ENCODE results near the gene OR3A2.
"Not testable (repeated sequence)": the region's sequence is repeated elsewhere in the genome, so short reads cannot be mapped to it uniquely, and the experiment has no call there.

OR3A2 gene

GRCh38 chr17:3282901-3283300 is 103.2 kb downstream of the OR3A2 start:
- TF ChIP-seq CTCF (IDR thresholded peaks at IDR 0.05; ENCODE audit: insufficient read depth, low read depth, low read length, missing control alignments): no peak
- no peak overlapping the region for H3K4me3 ChIP-seq (ENCODE audit: low read length)
- no peak for DNase-seq (ENCODE audit: low read depth)

GRCh38 chr17:3276126-3276525 is 110.0 kb downstream of the OR3A2 start:
- no peak for DNase-seq (ENCODE audit: low read depth)
- TF ChIP-seq CTCF (IDR thresholded peaks at IDR 0.05; ENCODE audit: insufficient read depth, low read depth, low read length, missing control alignments): no peak
- H3K4me3 ChIP-seq (ENCODE audit: low read length): no peak overlapping the region

GRCh38 chr17:3271072-3271848 is 114.8 kb downstream of the OR3A2 start:
- no peak for TF ChIP-seq CTCF (IDR thresholded peaks at IDR 0.05; ENCODE audit: insufficient read depth, low read depth, low read length, missing control alignments)
- no peak overlapping the region for H3K4me3 ChIP-seq (ENCODE audit: low read length)
- DNase-seq (ENCODE audit: low read depth): no peak

- DNase-seq (ENCODE audit: low read depth): no peak
- H3K4me3 ChIP-seq (ENCODE audit: low read length): no peak overlapping the region
- no peak for TF ChIP-seq CTCF (IDR thresholded peaks at IDR 0.05; ENCODE audit: insufficient read depth, low read depth, low read length, missing control alignments)
Measured at GRCh38 chr17:3260600-3260999, 125.5 kb downstream of the OR3A2 start.

GRCh38 chr17:3260163-3260562 is 125.9 kb downstream of the OR3A2 start:
- TF ChIP-seq CTCF (IDR thresholded peaks at IDR 0.05; ENCODE audit: insufficient read depth, low read depth, low read length, missing control alignments): no peak
- no peak overlapping the region for H3K4me3 ChIP-seq (ENCODE audit: low read length)
- DNase-seq (ENCODE audit: low read depth): no peak

- DNase-seq (ENCODE audit: low read depth): no peak
- H3K4me3 ChIP-seq (ENCODE audit: low read length): no peak overlapping the region
- TF ChIP-seq CTCF (IDR thresholded peaks at IDR 0.05; ENCODE audit: insufficient read depth, low read depth, low read length, missing control alignments): no peak
Measured at GRCh38 chr17:3256575-3256974, 129.5 kb downstream of the OR3A2 start.

GRCh38 chr17:3249013-3249412 is 137.1 kb downstream of the OR3A2 start:
- not testable (repeated sequence) for DNase-seq (ENCODE audit: low read depth); H3K4me3 ChIP-seq (ENCODE audit: low read length)

- not testable (repeated sequence) for H3K4me3 ChIP-seq (ENCODE audit: low read length); DNase-seq (ENCODE audit: low read depth)
Measured at GRCh38 chr17:3244841-3245240, 141.3 kb downstream of the OR3A2 start.

- H3K4me3 ChIP-seq (ENCODE audit: low read length): not testable (repeated sequence)
Measured at GRCh38 chr17:3241044-3241443, 145.1 kb downstream of the OR3A2 start.

GRCh38 chr17:3238685-3239084 is 147.4 kb downstream of the OR3A2 start:
- not testable (repeated sequence) for DNase-seq (ENCODE audit: low read depth); H3K4me3 ChIP-seq (ENCODE audit: low read length)

More at GRCh38 chr17:3241044-3241443, 145.1 kb downstream of the OR3A2 start:
- not testable (repeated sequence) for DNase-seq (ENCODE audit: low read depth)

- H3K4me3 ChIP-seq (ENCODE audit: low read length); DNase-seq (ENCODE audit: low read depth): not testable (repeated sequence)
Measured at GRCh38 chr17:3232300-3232699, 153.8 kb downstream of the OR3A2 start.
